Thoracic aorta (tissue), 2 donors: ENCODE results near the gene TMPRSS11A. TPM values are rescaled to one million over a fixed set of nuclear protein-coding genes. Genes with fewer than 3 reads are reported as not detected.

Experiments used
- ATAC-seq: fragments of 150-250 bp; one replicate; pipeline ENCODE4 v1.8.0; 2017; ENCODE audit warnings: low read depth; ENCODE audit not compliant: insufficient number of reproducible peaks, low FRiP score
- DNase-seq: peaks from one replicate; pipeline ENCODE4 v3.0.0-alpha.2; 2020; ENCODE audit warnings: low spot score
- H3K27ac ChIP-seq, 2 donors: fragments of 200-600 bp; sonication (generic); 1 replicate in 1 of 2; 2 replicates in 1 of 2; pipeline ENCODE4 v1.5.1; 2016; ENCODE audit warnings: mild to moderate bottlenecking in 2 of 2, moderate library complexity in 2 of 2
- H3K27me3 ChIP-seq: fragments of 200-600 bp; sonication (generic); replicated peaks from 2 replicates; pipeline ENCODE4 v1.6.0; 2016; ENCODE audit warnings: mild to moderate bottlenecking; ENCODE audit not compliant: insufficient read depth
- H3K36me3 ChIP-seq: fragments of 200-600 bp; sonication (generic); one replicate; pipeline ENCODE4 v1.5.1; 2016
- H3K4me1 ChIP-seq, 2 donors: fragments of 200-600 bp; sonication (generic); 1 replicate in 1 of 2; 2 replicates in 1 of 2; pipeline versions ENCODE4 v1.5.1 to v1.6.0; 2016; ENCODE audit warnings: low read depth in 2 of 2, mild to moderate bottlenecking in 1 of 2; ENCODE audit not compliant: control insufficient read depth in 1 of 2
- H3K4me3 ChIP-seq: fragments of 200-600 bp; sonication (generic); 2 replicates; pipeline ENCODE4 v1.5.1; 2016; ENCODE audit warnings: mild to moderate bottlenecking
- H3K9me3 ChIP-seq: fragments of 200-600 bp; sonication (generic); 2 replicates; pipeline ENCODE4 v1.5.1; 2016
- total RNA-seq, 2 donors: library from RNA; depleted of rRNA; stranded (reverse); fragments of >200 nt; gene quantifications; one replicate each; pipeline versions ENCODE4 v1.1.0 to v1.2.3, GENCODE V29; 2016
- TF ChIP-seq, protein P1 (sequence below): fragments of 200-600 bp; sonication (generic); IDR thresholded peaks from one replicate; pipeline ENCODE4 v1.5.1; 2019; ENCODE audit warnings: antibody characterized with exemption

TMPRSS11A gene
- total RNA-seq, 2 donors from 2014 or later = not detected

DNA sequence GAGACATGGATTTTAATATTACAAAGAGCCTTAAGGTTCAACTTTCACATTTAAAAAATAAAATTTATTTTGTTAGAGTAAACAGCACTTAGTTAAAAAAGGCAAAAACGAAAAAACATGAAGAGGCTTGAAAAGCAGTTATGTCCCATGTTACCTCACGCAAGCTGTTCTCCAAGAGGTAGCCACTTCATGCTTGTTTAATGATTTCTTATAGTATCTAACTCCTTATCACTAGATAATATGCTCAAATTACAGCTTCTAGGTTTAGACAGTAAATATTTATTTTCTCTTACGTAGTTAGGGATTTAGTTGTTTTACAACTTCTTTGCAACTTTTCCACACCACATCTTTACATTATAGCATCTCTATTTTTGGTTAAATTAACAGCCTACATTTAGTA lies 51.7 kb downstream of the TMPRSS11A start:
- DNase-seq (no peak), ATAC-seq (no peak)
- no peaks in the 10 kb centered on the region for H3K9me3 ChIP-seq
- H3K27me3 ChIP-seq = no peaks in the 10 kb centered on the region
- TF ChIP-seq, protein P1, sequence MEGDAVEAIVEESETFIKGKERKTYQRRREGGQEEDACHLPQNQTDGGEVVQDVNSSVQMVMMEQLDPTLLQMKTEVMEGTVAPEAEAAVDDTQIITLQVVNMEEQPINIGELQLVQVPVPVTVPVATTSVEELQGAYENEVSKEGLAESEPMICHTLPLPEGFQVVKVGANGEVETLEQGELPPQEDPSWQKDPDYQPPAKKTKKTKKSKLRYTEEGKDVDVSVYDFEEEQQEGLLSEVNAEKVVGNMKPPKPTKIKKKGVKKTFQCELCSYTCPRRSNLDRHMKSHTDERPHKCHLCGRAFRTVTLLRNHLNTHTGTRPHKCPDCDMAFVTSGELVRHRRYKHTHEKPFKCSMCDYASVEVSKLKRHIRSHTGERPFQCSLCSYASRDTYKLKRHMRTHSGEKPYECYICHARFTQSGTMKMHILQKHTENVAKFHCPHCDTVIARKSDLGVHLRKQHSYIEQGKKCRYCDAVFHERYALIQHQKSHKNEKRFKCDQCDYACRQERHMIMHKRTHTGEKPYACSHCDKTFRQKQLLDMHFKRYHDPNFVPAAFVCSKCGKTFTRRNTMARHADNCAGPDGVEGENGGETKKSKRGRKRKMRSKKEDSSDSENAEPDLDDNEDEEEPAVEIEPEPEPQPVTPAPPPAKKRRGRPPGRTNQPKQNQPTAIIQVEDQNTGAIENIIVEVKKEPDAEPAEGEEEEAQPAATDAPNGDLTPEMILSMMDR = no peak
- H3K4me1 ChIP-seq = no peaks in the 10 kb centered on the region
- no peaks in the 10 kb centered on the region for H3K36me3 ChIP-seq
- no peak overlapping the region for H3K27ac ChIP-seq
- no peak overlapping the region for H3K4me3 ChIP-seq

DNA sequence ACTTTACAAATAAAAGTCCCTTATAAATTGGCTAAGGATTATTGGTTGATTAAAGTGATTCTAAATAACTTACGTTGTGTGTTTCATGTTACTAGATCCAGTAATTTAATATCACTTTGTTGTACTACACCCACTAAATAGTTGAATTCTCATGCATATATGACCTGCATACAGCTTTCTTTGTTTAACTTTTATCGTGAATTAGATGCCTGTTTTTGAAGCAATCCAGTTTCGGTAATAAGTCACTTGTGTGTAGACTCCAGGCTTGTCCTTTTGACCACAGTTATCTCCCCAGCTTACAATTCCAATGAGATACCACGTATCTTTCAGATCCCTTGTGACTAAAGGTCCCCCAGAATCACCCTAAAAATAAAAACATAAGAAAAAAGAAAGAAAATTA lies 52.2 kb downstream of the TMPRSS11A start:
- Histone ChIP-seq H3K27ac (no peak overlapping the region), H3K36me3 (no peaks in the 10 kb centered on the region), H3K4me3 (no peak overlapping the region), H3K27me3 (no peaks in the 10 kb centered on the region), H3K4me1 (no peaks in the 10 kb centered on the region), H3K9me3 (no peaks in the 10 kb centered on the region)
- DNase-seq = no peak
- TF ChIP-seq, protein P1 = no peak
- ATAC-seq = no peak

DNA sequence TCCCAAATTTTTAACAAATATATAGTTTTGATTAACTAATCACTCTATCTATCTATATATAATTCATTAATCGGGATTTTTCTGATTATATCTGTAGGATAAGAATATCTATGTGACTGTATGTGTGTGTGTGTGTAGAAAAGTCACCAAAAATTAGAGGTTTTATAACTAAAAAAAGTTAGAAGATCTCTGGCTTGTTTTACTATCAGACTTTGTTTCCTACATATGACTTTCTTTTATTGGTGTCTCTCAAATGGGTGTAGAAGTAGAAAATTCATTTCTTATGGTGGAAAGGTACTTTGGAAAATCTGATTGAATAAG lies 52.7 kb downstream of the TMPRSS11A start:
- no peak for ATAC-seq
- no peaks in the 10 kb centered on the region for H3K36me3 ChIP-seq
- TF ChIP-seq, protein P1 = no peak
- H3K27me3 ChIP-seq = no peaks in the 10 kb centered on the region
- no peak overlapping the region for H3K4me3 ChIP-seq
- no peaks in the 10 kb centered on the region for H3K9me3 ChIP-seq
- no peaks in the 10 kb centered on the region for H3K4me1 ChIP-seq
- H3K27ac ChIP-seq = no peak overlapping the region
- no peak for DNase-seq

DNA sequence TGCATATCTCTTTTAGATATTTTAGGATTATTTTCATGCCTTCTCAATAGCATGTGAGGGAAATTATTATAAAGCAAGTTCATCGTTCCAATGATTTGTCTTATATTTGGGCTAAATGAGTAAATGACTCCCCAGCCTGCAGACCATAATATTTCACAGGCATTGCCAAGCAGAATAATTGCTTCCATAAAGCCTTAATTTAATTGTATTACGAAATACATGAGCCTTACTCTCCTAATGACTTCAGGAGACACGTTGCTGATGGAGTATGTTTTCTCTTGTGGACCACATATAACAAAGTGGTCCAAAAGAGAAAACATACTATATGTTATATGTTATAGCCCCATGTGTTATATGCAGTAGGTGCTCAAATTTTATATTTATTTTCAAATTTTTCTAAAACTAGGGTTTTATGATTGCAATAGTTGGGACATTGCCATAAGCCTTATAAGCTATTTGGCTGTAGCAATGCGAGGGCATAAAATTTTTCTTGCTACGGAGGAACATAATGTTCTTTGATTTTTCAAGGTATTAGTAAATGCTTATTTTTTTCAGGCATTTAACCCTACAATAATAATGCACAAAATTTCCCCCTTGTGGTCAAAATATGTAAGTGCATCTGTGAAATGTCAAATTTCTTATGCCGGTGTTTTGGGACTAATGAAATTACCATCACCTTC lies 53.2 kb downstream of the TMPRSS11A start:
- no peaks in the 10 kb centered on the region for H3K9me3 ChIP-seq
- H3K4me3 ChIP-seq = no peak overlapping the region
- H3K27me3 ChIP-seq = no peaks in the 10 kb centered on the region
- no peak overlapping the region for H3K27ac ChIP-seq
- no peak for ATAC-seq
- H3K36me3 ChIP-seq = no peaks in the 10 kb centered on the region
- no peaks in the 10 kb centered on the region for H3K4me1 ChIP-seq
- no peak for DNase-seq
- TF ChIP-seq, protein P1 = peak; percentile 46

DNA sequence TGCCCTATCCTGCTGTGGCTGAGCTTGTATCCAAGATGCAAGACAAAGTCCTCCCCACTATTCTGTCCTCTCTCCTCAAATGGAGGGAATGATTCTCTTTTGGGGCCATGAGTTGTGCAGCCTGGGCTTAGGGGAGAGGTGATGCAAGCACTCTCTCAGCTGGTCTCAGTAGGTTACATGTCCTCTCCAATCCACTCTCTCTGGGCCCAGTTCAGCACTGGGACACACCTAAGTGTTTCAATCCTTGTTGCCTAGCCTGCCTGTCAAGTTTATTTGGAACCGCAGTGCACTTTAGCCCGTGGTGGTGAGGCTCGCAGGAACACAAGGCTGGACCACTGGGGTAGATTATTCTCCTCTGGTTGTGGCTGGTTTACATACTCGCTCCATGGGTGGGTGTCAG lies 55.6 kb downstream of the TMPRSS11A start:
- ATAC-seq (no peak), DNase-seq (no peak)
- no peaks in the 10 kb centered on the region for H3K27me3 ChIP-seq
- no peaks in the 10 kb centered on the region for H3K4me1 ChIP-seq
- H3K36me3 ChIP-seq = no peaks in the 10 kb centered on the region
- TF ChIP-seq, protein P1 = no peak
- no peaks in the 10 kb centered on the region for H3K9me3 ChIP-seq
- H3K4me3 ChIP-seq = no peak overlapping the region
- H3K27ac ChIP-seq = no peak overlapping the region
